ENCODE results near the gene STAC3. TPM values are rescaled to one million over a fixed set of nuclear protein-coding genes. Genes with fewer than 3 reads are reported as not detected.

Gene STAC3
- total and polyA plus RNA-seq, 2 of the 13 experiments (the other 11 are each of a cell fraction or from before 2014, with no cell fraction given): 0.18 to 0.22 TPM

DNA sequence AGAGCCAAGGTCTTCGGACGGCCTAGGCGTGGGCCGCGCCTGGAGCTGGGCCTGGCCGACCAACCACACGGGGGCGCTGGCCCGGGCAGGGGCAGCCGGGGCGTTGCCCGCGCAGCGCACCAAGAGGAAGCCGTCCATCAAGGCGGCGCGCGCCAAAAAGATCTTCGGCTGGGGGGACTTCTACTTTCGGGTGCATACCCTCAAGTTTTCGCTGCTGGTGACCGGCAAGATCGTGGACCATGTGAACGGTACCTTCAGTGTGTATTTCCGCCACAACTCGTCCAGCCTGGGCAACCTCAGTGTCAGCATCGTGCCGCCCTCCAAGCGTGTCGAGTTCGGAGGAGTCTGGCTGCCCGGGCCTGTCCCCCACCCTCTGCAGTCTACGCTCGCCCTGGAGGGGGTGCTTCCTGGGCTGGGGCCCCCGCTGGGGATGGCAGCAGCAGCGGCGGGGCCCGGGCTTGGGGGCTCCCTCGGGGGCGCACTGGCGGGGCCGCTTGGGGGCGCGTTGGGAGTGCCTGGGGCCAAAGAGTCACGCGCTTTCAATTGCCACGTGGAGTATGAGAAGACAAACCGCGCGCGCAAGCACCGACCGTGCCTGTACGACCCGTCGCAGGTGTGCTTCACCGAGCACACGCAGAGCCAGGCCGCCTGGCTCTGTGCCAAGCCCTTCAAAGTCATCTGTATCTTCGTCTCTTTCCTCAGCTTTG lies 25.9 kb downstream of the STAC3 start (continued):
- peak; percentile 65; the same call in 1 of the 2 replicates for TF ChIP-seq RAD21 (CRISPR knock-in tag; IDR thresholded peaks at IDR 0.05)
- TF ChIP-seq HNF4A (CRISPR knock-in tag; IDR thresholded peaks at IDR 0.05): no peak
- no peak for TF ChIP-seq ZNF460 (CRISPR knock-in tag; IDR thresholded peaks at IDR 0.05; ENCODE audit: borderline replicate concordance)
- TF ChIP-seq, protein P1, sequence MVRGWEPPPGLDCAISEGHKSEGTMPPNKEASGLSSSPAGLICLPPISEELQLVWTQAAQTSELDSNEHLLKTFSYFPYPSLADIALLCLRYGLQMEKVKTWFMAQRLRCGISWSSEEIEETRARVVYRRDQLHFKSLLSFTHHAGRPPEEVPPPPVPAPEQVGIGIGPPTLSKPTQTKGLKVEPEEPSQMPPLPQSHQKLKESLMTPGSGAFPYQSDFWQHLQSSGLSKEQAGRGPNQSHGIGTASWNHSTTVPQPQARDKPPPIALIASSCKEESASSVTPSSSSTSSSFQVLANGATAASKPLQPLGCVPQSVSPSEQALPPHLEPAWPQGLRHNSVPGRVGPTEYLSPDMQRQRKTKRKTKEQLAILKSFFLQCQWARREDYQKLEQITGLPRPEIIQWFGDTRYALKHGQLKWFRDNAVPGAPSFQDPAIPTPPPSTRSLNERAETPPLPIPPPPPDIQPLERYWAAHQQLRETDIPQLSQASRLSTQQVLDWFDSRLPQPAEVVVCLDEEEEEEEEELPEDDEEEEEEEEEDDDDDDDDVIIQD (CRISPR knock-in tag; IDR thresholded peaks at IDR 0.05; ENCODE audit: low read depth): no peak
- no peak for TF ChIP-seq REL (CRISPR knock-in tag; conservative IDR thresholded peaks at IDR 0.05)
- TF ChIP-seq, protein P2, sequence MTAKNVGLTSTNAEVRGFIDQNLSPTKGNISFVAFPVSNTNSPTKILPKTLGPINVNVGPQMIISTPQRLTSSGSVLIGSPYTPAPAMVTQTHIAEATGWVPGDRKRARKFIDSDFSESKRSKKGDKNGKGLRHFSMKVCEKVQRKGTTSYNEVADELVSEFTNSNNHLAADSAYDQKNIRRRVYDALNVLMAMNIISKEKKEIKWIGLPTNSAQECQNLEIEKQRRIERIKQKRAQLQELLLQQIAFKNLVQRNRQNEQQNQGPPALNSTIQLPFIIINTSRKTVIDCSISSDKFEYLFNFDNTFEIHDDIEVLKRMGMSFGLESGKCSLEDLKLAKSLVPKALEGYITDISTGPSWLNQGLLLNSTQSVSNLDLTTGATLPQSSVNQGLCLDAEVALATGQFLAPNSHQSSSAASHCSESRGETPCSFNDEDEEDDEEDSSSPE (CRISPR knock-in tag; IDR thresholded peaks at IDR 0.05): 0 out of 2 replicates have a peak, but pooled peaks have one; percentile 30
- no peak for TF ChIP-seq SMYD3 (CRISPR knock-in tag; IDR thresholded peaks at IDR 0.05)
- TF ChIP-seq GFI1 (CRISPR knock-in tag; IDR thresholded peaks at IDR 0.05; ENCODE audit: borderline replicate concordance): no peak
- TF ChIP-seq, protein P3, sequence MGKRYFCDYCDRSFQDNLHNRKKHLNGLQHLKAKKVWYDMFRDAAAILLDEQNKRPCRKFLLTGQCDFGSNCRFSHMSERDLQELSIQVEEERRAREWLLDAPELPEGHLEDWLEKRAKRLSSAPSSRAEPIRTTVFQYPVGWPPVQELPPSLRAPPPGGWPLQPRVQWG (CRISPR knock-in tag; IDR thresholded peaks at IDR 0.05; ENCODE audit: borderline replicate concordance, low read depth): no peak
- peak; percentile 37 for TF ChIP-seq THAP11 (CRISPR knock-in tag; IDR thresholded peaks at IDR 0.05)
- no peak for TF ChIP-seq ZNF235 (CRISPR knock-in tag; IDR thresholded peaks at IDR 0.05; ENCODE audit: borderline replicate concordance)
- no peak for TF ChIP-seq MEF2D (CRISPR knock-in tag; IDR thresholded peaks at IDR 0.05)
- TF ChIP-seq NFATC3 (CRISPR knock-in tag; IDR thresholded peaks at IDR 0.05): no peak
- no peak for TF ChIP-seq FOSL2 (CRISPR knock-in tag; IDR thresholded peaks at IDR 0.05)
- TF ChIP-seq THAP7 (CRISPR knock-in tag; IDR thresholded peaks at IDR 0.05): no peak
- no peak for TF ChIP-seq FOXO1 (CRISPR knock-in tag; IDR thresholded peaks at IDR 0.05)
- no peak for TF ChIP-seq ZFYVE20 (CRISPR knock-in tag; IDR thresholded peaks at IDR 0.05; ENCODE audit: borderline replicate concordance, low read depth)
- no peak for TF ChIP-seq NBN (conservative IDR thresholded peaks at IDR 0.05)
- no peak for TF ChIP-seq DR1 (CRISPR knock-in tag; IDR thresholded peaks at IDR 0.05)
- TF ChIP-seq ZBTB44 (CRISPR knock-in tag; IDR thresholded peaks at IDR 0.05): no peak
- TF ChIP-seq ZNF562 (CRISPR knock-in tag; IDR thresholded peaks at IDR 0.05; ENCODE audit: borderline replicate concordance): no peak
- no peak for TF ChIP-seq ZNF660 (CRISPR knock-in tag; IDR thresholded peaks at IDR 0.05; ENCODE audit: borderline replicate concordance, low read depth)
- no peak for TF ChIP-seq U2AF1 (optimal IDR thresholded peaks at IDR 0.05; ENCODE audit: low read depth, low read length)
